GM21528 (cell line): ENCODE results near the gene ZNF117.
"Not testable (repeated sequence)": the region's sequence is repeated elsewhere in the genome, so short reads cannot be mapped to it uniquely, and the experiment has no call there.

Source experiments
- ATAC-seq: cut with Tn5 transposase; IDR thresholded peaks from one replicate; pipeline ENCODE4 v1.9.1; 2021; ENCODE audit warnings: mild to moderate bottlenecking, moderate library complexity; ENCODE audit not compliant: unreplicated experiment, low FRiP score

Gene ZNF117

DNA sequence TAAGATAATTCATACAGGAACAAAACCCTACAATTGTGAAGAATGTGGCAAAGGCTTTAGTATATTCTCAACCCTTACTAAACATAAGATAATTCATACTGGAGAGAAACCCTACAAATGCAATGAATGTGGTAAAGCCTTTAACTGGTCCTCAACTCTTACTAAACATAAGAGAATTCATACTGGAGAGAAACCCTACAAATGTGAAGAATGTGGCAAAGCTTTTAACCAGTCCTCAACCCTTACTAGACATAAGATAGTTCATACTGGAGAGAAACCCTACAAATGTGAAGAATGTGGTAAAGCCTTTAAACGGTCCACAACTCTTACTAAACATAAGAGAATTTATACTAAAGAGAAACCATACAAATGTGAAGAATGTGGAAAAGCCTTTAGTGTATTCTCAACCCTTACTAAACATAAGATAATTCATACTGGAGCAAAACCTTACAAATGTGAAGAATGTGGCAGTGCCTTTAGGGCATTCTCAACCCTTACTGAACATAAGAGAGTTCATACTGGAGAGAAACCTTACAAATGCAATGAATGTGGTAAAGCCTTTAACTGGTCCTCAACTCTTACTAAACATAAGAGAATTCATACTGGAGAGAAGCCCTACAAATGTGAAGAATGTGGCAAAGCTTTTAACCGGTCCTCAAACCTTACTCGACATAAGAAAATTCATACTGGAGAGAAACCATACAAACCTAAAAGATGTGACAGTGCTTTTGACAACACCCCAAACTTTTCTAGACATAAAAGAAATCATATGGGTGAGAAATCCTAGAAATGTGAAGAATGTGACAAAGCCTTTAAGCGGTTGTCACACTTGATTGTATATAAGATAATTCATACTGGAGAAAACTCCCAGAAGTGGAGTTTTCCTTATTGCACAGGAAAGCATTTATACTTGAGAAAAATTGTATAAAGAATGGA is 62.3 kb downstream of the ZNF117 start:
- not testable (repeated sequence) for ATAC-seq
